ENCODE data around the gene DDX17. TPM values are rescaled to one million over a fixed set of nuclear protein-coding genes. Genes with fewer than 3 reads are reported as not detected.

DDX17 gene
- total RNA-seq, 2 donors from 2014 or later: 663 to 682 TPM

GRCh38 chr22:38465673-38466490, 40.2 kb downstream of the DDX17 start:
- no peak for DNase-seq (ENCODE audit: low spot score)
- peaks cover 3% of the 10 kb centered on the region for H3K27me3 ChIP-seq (replicated peaks; ENCODE audit: insufficient read depth)
- H3K4me3 ChIP-seq: no peak overlapping the region
- no peaks in the 10 kb centered on the region for H3K36me3 ChIP-seq
- TF ChIP-seq, protein P1, sequence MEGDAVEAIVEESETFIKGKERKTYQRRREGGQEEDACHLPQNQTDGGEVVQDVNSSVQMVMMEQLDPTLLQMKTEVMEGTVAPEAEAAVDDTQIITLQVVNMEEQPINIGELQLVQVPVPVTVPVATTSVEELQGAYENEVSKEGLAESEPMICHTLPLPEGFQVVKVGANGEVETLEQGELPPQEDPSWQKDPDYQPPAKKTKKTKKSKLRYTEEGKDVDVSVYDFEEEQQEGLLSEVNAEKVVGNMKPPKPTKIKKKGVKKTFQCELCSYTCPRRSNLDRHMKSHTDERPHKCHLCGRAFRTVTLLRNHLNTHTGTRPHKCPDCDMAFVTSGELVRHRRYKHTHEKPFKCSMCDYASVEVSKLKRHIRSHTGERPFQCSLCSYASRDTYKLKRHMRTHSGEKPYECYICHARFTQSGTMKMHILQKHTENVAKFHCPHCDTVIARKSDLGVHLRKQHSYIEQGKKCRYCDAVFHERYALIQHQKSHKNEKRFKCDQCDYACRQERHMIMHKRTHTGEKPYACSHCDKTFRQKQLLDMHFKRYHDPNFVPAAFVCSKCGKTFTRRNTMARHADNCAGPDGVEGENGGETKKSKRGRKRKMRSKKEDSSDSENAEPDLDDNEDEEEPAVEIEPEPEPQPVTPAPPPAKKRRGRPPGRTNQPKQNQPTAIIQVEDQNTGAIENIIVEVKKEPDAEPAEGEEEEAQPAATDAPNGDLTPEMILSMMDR (IDR thresholded peaks at IDR 0.05): no peak
- no peak overlapping the region for H3K27ac ChIP-seq
- peaks cover 0 to 34% of the 10 kb centered on the region in 2 donors for H3K4me1 ChIP-seq (ENCODE audit: control insufficient read depth in 1 of 2, low read depth in 2 of 2)
- H3K9me3 ChIP-seq: no peaks in the 10 kb centered on the region
- ATAC-seq (ENCODE audit: insufficient number of reproducible peaks, low FRiP score, low read depth): no peak

GRCh38 chr22:38464992-38465672, 41.0 kb downstream of the DDX17 start:
- no peaks in the 10 kb centered on the region for H3K36me3 ChIP-seq
- TF ChIP-seq, protein P1 (IDR thresholded peaks at IDR 0.05): no peak
- H3K4me1 ChIP-seq (ENCODE audit: control insufficient read depth in 1 of 2, low read depth in 2 of 2): peaks cover 0 to 34% of the 10 kb centered on the region in 2 donors
- H3K27ac ChIP-seq: no peak overlapping the region
- H3K4me3 ChIP-seq: no peak overlapping the region
- ATAC-seq (ENCODE audit: insufficient number of reproducible peaks, low FRiP score, low read depth): no peak
- no peaks in the 10 kb centered on the region for H3K9me3 ChIP-seq
- peaks cover 3% of the 10 kb centered on the region for H3K27me3 ChIP-seq (replicated peaks; ENCODE audit: insufficient read depth)
- DNase-seq (ENCODE audit: low spot score): no peak

DNA sequence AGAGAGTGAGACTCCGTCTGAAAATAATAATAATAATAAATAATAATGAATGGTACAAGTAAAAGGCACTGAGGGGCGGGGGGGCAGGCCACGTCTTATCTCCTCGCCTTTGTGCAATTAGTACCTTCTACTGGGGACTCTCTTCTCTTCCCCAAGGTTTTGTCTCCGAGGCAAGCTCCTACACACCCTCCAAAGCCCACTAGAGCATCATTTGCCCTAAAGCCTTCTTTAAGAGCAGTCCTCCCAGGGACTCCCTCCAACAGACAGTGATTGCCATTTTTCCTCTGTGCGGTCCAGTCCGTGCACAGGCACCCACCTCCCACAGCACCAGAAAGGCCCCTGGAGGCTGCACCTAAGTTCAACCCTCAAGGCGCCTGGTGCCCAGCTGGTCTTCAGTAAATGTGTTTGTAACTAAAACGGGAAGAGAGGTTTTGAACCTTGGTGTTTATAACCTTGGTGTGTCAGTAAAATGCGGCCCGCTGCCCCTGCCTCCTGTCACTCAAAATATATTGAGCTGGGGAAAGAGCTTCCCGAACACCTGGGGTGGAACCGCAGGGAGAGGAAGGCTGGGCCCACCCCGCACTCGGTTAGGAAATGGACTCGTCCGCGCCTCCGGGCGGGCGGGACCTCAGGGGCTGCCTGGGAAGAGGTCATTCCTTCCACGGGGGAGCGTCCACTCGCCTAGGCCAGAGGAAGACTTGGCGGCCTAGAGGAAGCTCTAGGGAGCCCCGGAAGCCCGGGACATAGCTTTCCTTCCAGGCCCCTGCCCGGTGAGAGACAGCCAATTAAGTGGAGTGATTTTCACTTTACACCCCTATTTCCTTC, 42.9 kb downstream of the DDX17 start:
- H3K27me3 ChIP-seq (replicated peaks; ENCODE audit: insufficient read depth): peaks cover 3% of the 10 kb centered on the region
- DNase-seq (ENCODE audit: low spot score): no peak
- no peak overlapping the region for H3K4me3 ChIP-seq
- H3K4me1 ChIP-seq (ENCODE audit: control insufficient read depth in 1 of 2, low read depth in 2 of 2): peaks cover 0 to 22% of the 10 kb centered on the region in 2 donors
- ATAC-seq (ENCODE audit: insufficient number of reproducible peaks, low FRiP score, low read depth): no peak
- no peaks in the 10 kb centered on the region for H3K9me3 ChIP-seq
- H3K27ac ChIP-seq: no peak overlapping the region
- TF ChIP-seq, protein P1 (IDR thresholded peaks at IDR 0.05): no peak
- no peaks in the 10 kb centered on the region for H3K36me3 ChIP-seq

DNA sequence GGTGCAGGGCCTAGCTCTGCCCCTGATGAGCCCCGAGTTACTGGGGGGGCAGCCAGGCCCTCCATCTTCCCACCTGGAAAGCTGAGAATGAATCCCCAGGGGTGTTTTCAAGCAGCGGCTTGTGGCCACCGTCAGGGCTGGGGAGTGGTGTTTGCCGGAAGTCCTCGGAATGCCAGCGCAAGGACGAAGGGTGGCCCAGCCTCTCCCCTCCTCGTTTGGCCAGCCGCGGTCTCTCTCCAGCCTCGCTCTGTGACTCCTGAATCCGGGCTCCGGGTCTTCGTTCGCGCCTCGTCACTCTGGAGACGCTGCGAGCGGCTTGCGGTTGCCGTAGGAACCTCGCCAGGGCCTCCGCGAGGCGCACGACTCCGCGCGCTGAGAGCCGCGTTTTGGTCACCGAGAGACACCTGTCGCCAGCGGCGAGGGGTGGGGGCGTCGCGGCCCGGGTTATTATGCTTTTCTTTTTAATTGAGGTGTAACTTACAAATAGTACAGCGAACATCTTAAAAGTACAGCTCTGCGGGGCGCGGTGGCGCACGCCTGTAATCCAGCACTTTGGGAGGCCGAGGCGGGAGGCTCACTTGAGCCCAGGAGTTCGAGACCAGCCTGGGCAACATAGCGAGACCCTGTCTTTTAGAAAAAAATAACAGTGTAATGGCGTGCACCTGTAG, 44.6 kb downstream of the DDX17 start:
- H3K4me1 ChIP-seq (ENCODE audit: control insufficient read depth in 1 of 2, low read depth in 2 of 2): peaks cover 0 to 14% of the 10 kb centered on the region in 2 donors
- H3K36me3 ChIP-seq: no peaks in the 10 kb centered on the region
- no peaks in the 10 kb centered on the region for H3K27me3 ChIP-seq (replicated peaks; ENCODE audit: insufficient read depth)
- peak overlapping the region; percentile 53 for H3K4me3 ChIP-seq
- DNase-seq (ENCODE audit: low spot score) (peak; percentile 51), ATAC-seq (ENCODE audit: insufficient number of reproducible peaks, low FRiP score, low read depth) (peak; percentile 51)
- TF ChIP-seq, protein P1 (IDR thresholded peaks at IDR 0.05): no peak
- no peak overlapping the region for H3K27ac ChIP-seq
- no peaks in the 10 kb centered on the region for H3K9me3 ChIP-seq

Measured in thoracic aorta (tissue), 2 donors.